ENCODE data around the gene GGTLC1.
"Not testable (repeated sequence)": the region's sequence is repeated elsewhere in the genome, so short reads cannot be mapped to it uniquely, and the experiment has no call there.

Gene GGTLC1

DNA sequence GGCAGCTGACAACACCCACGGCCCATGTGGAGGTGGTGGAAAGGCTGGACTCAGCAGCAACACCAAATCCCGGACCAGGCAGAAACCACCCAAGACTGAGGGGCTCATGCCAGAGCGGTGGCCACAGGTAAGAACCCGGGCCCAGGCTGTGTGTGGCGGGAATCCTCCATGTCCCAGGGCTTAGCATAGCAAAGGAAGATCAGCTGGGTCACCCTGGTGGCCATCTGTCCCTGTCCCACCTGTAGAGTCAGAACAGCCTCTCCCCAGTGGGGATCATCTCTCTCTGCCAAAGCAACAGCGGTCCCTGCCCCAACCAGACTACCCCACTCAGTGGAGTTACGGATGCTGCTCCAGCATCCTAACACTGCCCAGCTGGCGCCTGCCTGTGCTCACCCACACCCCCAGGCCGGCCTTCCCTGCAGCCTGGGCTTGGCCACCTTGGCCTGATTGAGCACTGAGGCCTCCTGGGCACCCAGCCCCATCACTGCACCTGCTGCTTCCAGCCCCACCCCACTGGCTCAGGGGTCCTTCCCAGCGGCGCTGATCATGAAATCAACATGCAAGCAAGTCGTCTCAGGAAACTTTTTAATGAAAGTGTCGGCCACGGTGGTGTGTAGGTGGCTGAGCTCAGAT lies 5.5 kb upstream of the GGTLC1 start:
- not testable (repeated sequence) for H3K36me3 ChIP-seq (ENCODE audit: control insufficient read depth, insufficient read depth, low read length); H3K9ac ChIP-seq (ENCODE audit: low read length); H3K4me3 ChIP-seq (ENCODE audit: low read depth, low read length); H3K27me3 ChIP-seq (ENCODE audit: control insufficient read depth, insufficient read depth, low read length); H3K27ac ChIP-seq (ENCODE audit: low read depth, low read length); H3K4me1 ChIP-seq (ENCODE audit: control insufficient read depth, insufficient read depth, low read length); H3K9me3 ChIP-seq (ENCODE audit: control insufficient read depth, insufficient read depth, low read depth, low read length)

DNA sequence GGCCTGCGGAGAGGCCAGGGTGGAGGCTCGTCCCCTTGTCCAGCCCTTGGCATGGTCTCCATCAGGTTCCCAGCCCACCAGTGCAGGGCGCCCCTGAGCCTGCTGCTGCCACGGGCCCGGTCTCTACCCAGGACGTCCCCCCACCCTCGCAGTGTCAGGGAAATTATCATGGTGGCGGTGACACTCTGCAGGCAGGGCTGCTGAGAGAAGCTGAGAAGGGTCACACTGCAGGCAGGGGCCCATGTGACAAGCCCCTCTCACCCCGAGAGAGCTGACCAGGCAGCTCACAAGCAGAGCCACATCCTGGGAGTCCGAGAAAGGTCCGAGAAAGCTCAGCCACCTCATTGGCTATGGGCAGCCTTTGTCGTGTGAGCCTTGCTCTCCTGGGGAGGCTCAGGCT lies 4.9 kb upstream of the GGTLC1 start:
- H3K27ac ChIP-seq (ENCODE audit: low read depth, low read length); H3K4me1 ChIP-seq (ENCODE audit: control insufficient read depth, insufficient read depth, low read length); H3K27me3 ChIP-seq (ENCODE audit: control insufficient read depth, insufficient read depth, low read length); H3K4me3 ChIP-seq (ENCODE audit: low read depth, low read length); H3K9me3 ChIP-seq (ENCODE audit: control insufficient read depth, insufficient read depth, low read depth, low read length); H3K36me3 ChIP-seq (ENCODE audit: control insufficient read depth, insufficient read depth, low read length); H3K9ac ChIP-seq (ENCODE audit: low read length): not testable (repeated sequence)

DNA sequence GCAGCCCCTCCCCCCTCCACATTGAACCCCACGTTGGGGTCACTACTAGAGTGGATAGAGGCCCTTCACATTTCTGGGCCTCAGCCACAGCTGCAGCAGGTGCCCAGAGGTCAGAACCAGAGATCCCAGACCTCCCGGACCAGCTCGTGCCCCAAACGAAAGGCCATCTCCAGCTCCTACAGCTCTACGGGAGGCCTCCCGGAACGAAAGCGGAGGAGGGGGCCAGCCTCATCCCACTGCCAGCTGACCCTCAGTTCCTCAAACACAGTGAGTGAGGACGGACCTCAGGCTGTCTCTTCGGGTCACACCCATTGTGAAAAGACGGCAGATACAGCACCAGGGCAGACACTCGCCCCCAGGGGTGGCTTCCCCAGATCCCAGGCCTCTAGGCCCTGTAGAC lies 1.7 kb upstream of the GGTLC1 start:
- H3K4me3 ChIP-seq (ENCODE audit: low read depth, low read length); H3K9ac ChIP-seq (ENCODE audit: low read length); H3K36me3 ChIP-seq (ENCODE audit: control insufficient read depth, insufficient read depth, low read length); H3K4me1 ChIP-seq (ENCODE audit: control insufficient read depth, insufficient read depth, low read length); H3K27ac ChIP-seq (ENCODE audit: low read depth, low read length); H3K27me3 ChIP-seq (ENCODE audit: control insufficient read depth, insufficient read depth, low read length); H3K9me3 ChIP-seq (ENCODE audit: control insufficient read depth, insufficient read depth, low read depth, low read length): not testable (repeated sequence)

DNA sequence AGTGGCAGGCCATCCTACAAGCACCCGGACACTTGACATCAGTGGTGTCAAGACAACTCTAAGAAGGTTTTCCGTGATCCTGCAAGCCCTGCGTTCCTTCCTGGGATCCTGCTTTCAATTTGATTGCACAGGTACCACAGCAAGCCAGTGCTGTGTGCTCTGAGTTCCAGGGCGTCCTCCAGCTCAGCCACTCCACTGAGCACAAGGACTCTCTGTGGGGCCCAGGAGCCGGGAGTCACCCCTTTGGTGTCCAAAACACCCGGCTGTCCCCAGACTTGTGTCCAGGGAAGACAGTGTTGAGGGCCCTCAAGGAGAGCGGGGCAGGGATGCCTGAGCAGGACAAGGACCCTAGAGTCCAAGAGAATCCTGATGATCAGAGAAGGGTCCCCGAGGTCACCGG lies 387 bp upstream of the GGTLC1 start:
- H3K27me3 ChIP-seq (ENCODE audit: control insufficient read depth, insufficient read depth, low read length); H3K27ac ChIP-seq (ENCODE audit: low read depth, low read length); H3K4me1 ChIP-seq (ENCODE audit: control insufficient read depth, insufficient read depth, low read length); H3K9me3 ChIP-seq (ENCODE audit: control insufficient read depth, insufficient read depth, low read depth, low read length); H3K4me3 ChIP-seq (ENCODE audit: low read depth, low read length); H3K36me3 ChIP-seq (ENCODE audit: control insufficient read depth, insufficient read depth, low read length); H3K9ac ChIP-seq (ENCODE audit: low read length): not testable (repeated sequence)

DNA sequence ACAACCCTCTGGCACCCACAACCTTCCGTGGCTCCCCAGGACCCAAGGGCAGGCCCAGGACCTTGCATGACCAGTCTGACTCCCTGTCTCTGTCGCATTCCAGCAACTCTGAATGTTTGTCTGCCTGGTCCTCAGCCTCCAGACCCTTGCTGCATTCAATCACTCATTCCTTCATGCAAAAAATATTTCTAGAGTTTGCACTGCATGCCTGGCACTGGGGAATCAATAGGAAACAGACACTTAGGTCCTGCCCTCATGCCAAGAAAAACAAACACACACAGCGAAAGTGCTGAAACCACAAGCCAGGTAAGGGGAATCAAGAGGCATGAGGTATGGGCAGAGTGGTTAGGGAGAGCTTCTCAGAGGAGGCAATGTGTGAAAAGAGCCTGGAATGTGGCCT lies 1.9 kb downstream of the GGTLC1 start:
- not testable (repeated sequence) for H3K4me1 ChIP-seq (ENCODE audit: control insufficient read depth, insufficient read depth, low read length); H3K9ac ChIP-seq (ENCODE audit: low read length); H3K4me3 ChIP-seq (ENCODE audit: low read depth, low read length); H3K27ac ChIP-seq (ENCODE audit: low read depth, low read length); H3K27me3 ChIP-seq (ENCODE audit: control insufficient read depth, insufficient read depth, low read length); H3K36me3 ChIP-seq (ENCODE audit: control insufficient read depth, insufficient read depth, low read length); H3K9me3 ChIP-seq (ENCODE audit: control insufficient read depth, insufficient read depth, low read depth, low read length)

DNA sequence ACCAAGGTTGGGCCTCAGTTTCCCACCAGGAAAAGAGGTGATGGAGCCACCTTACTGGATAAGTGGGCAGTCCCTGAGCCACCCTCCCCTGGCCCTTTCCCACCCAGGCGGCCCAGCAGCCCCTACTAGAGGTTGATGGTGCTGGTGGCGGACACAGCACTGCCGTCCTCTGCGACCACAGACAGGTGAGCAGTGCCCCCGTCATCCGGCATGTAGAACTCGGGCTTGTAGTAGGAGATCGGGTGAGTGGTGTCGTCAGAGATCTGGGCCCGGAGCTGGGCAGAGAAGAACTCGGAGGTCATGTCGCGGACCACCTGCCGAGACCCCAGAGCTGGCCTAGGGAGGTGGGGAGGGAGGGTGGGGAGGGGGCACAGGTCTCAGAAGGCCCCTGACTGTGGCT lies 2.3 kb downstream of the GGTLC1 start:
- H3K4me1 ChIP-seq (ENCODE audit: control insufficient read depth, insufficient read depth, low read length); H3K4me3 ChIP-seq (ENCODE audit: low read depth, low read length); H3K36me3 ChIP-seq (ENCODE audit: control insufficient read depth, insufficient read depth, low read length); H3K9me3 ChIP-seq (ENCODE audit: control insufficient read depth, insufficient read depth, low read depth, low read length); H3K27me3 ChIP-seq (ENCODE audit: control insufficient read depth, insufficient read depth, low read length); H3K9ac ChIP-seq (ENCODE audit: low read length); H3K27ac ChIP-seq (ENCODE audit: low read depth, low read length): not testable (repeated sequence)

DNA sequence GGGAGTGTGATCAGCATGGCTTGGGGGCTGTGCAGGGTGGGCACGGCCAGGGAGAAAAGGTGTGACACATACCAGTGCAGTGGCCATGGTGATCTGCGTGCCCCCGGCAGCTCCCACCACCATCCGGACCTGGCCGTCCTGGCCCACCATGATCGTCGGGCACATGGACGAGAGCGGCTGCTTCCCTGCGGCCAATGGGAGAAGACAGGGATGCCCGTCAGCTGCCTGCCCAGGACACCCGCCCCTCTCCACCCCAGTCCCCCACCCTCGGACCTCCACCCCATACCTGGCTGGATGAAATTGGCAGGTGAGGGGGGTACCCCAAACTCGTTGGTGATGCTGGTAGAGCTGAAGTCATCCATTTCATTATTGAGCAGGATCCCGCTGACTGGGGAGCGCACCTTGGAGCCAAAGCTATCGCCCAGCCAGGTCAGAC lies 2.8 kb downstream of the GGTLC1 start:
- H3K4me1 ChIP-seq (ENCODE audit: control insufficient read depth, insufficient read depth, low read length); H3K4me3 ChIP-seq (ENCODE audit: low read depth, low read length); H3K27ac ChIP-seq (ENCODE audit: low read depth, low read length); H3K9ac ChIP-seq (ENCODE audit: low read length); H3K27me3 ChIP-seq (ENCODE audit: control insufficient read depth, insufficient read depth, low read length); H3K36me3 ChIP-seq (ENCODE audit: control insufficient read depth, insufficient read depth, low read length); H3K9me3 ChIP-seq (ENCODE audit: control insufficient read depth, insufficient read depth, low read depth, low read length): not testable (repeated sequence)

DNA sequence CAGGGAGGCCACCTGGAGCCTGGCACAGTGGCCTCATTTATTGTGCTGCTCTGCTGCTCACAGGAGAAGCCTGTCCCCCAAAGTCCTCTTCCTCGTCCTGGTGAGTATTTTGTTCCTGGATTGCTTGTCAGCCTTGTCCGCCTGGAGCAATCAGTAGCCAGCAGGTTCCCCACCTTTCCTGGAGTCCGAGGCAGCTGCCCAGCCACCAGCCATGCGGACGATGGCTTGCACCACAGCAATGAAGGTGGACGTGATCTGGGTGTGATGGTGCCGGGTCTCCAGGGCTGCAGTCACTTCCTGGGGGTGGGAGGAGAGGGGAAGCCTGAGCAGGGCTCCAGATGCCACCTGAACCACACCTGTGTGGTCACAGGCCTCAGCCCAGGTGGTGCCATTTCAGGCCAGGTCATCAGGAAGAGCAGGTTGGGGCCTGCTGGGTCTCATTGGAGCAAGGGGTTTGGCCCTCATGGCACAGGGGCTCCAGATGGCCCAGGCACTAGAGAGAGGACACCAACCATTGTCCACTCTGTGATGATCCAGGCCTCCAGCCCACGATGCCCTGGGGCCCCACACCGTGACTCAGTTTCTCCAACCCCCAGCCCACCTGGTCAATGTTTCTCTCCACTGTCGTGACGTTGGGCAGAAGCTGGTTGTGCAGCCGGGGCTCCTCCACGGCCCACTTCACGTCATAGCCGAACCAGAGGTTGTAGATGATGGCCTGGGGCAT lies 3.4 kb downstream of the GGTLC1 start:
- not testable (repeated sequence) for H3K36me3 ChIP-seq (ENCODE audit: control insufficient read depth, insufficient read depth, low read length); H3K9me3 ChIP-seq (ENCODE audit: control insufficient read depth, insufficient read depth, low read depth, low read length); H3K4me3 ChIP-seq (ENCODE audit: low read depth, low read length); H3K27me3 ChIP-seq (ENCODE audit: control insufficient read depth, insufficient read depth, low read length); H3K4me1 ChIP-seq (ENCODE audit: control insufficient read depth, insufficient read depth, low read length); H3K27ac ChIP-seq (ENCODE audit: low read depth, low read length); H3K9ac ChIP-seq (ENCODE audit: low read length)

DNA sequence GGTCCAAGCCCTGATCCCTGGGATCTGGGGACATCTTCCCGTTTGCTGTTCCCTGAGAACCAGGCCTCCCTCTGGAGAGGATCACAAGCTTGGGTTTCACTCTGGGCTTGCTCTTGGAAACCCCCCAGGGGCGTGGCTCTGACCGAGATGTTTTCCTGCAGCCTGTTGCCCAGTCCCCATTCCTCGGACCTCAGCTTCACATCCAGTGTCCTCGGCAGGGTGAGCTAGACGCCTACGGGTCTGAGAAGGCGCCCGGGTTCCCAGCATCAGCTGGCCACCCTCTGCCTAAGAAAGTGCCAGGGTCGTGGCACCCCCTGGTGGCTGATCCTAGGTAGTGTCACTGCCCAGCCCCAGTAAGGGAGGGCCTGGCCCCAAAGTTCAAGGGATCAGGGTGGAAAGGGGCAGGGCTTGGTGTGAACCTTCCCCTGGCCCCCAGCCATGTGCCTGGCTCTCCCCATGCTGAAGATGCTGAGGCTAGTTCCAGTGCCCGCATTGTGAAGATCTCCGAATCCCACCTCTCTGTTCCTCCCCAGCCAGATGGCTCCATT lies 4.0 kb downstream of the GGTLC1 start:
- not testable (repeated sequence) for H3K27ac ChIP-seq (ENCODE audit: low read depth, low read length); H3K36me3 ChIP-seq (ENCODE audit: control insufficient read depth, insufficient read depth, low read length); H3K9me3 ChIP-seq (ENCODE audit: control insufficient read depth, insufficient read depth, low read depth, low read length); H3K27me3 ChIP-seq (ENCODE audit: control insufficient read depth, insufficient read depth, low read length); H3K4me3 ChIP-seq (ENCODE audit: low read depth, low read length); H3K4me1 ChIP-seq (ENCODE audit: control insufficient read depth, insufficient read depth, low read length); H3K9ac ChIP-seq (ENCODE audit: low read length)

DNA sequence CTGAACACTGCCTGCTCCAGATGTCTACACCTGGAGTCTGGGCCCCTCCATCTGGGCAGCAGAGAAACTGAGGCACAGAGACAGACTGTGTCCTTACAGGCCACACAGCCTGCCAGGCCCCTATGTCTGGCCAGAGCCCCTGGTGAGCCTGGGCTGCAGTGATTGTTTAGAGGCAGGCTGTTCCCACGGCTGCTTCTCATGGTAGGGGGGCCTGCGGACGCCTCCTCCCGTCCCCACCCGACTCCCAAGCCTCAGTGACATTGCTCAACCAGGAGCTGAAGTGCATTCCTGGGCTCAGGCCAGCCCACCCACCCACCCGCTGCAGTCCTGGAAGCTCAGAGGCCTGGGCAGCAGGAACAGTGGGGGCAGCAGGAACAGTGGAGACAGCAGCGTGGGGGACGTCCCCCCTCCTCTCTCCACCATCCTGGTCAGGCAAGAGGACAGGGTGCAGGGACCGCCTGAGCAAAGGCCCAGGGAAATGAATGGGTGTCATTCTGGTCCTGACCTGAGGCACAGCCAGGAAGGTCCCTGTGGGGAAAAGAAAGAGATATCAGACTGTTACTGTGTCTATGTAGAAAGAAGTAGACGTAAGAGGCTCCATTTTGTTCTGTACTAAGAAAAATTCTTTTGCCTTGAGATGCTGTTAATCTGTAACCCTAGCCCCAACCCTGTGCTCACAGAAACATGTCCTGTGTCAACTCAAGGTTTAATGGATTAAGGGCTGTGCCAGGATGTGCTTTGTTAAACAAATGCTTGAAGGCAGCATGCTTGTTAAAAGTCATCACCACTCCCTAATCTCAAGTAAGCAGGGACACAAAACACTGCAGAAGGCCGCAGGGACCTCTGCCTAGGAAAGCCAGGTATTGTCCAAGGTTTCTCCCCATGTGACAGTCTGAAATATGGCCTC lies 6.2 kb downstream of the GGTLC1 start:
- H3K27me3 ChIP-seq (ENCODE audit: control insufficient read depth, insufficient read depth, low read length); H3K36me3 ChIP-seq (ENCODE audit: control insufficient read depth, insufficient read depth, low read length); H3K4me1 ChIP-seq (ENCODE audit: control insufficient read depth, insufficient read depth, low read length); H3K4me3 ChIP-seq (ENCODE audit: low read depth, low read length); H3K9me3 ChIP-seq (ENCODE audit: control insufficient read depth, insufficient read depth, low read depth, low read length); H3K9ac ChIP-seq (ENCODE audit: low read length); H3K27ac ChIP-seq (ENCODE audit: low read depth, low read length): not testable (repeated sequence)

DNA sequence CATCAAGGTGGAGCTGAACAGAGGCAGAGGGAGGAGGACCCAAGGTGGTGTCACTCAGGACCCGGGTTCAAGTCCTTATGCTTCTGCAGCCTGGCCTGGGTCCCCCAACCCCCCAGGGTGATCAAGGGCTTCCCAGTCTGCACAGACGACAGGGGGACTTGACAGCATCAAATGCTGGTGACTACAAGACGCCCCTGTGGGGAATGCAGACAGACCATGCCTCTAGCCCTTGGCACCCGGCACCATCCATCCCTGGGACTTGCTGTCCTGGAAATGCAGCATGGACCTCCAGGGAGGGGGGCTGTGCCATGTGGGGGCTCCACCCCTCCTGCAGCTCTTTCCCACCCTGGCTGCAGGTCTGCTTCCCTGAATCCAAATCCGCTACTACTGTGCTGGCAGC lies 7.1 kb downstream of the GGTLC1 start:
- not testable (repeated sequence) for H3K9ac ChIP-seq (ENCODE audit: low read length); H3K36me3 ChIP-seq (ENCODE audit: control insufficient read depth, insufficient read depth, low read length); H3K4me1 ChIP-seq (ENCODE audit: control insufficient read depth, insufficient read depth, low read length); H3K27ac ChIP-seq (ENCODE audit: low read depth, low read length); H3K27me3 ChIP-seq (ENCODE audit: control insufficient read depth, insufficient read depth, low read length); H3K4me3 ChIP-seq (ENCODE audit: low read depth, low read length); H3K9me3 ChIP-seq (ENCODE audit: control insufficient read depth, insufficient read depth, low read depth, low read length)

Data from HUES6 (cell line).